Lung (tissue), 12 donors: ENCODE results near the gene TOM1L2. TPM values are rescaled to one million over a fixed set of nuclear protein-coding genes. Genes with fewer than 3 reads are reported as not detected.
A peak's percentile ranks its signal among the peaks of the same experiment; 100 is the strongest.

Experiments
- ATAC-seq: fragments of 200-7000 bp; cut with Tn5 transposase; one replicate; pipeline ENCODE4 v1.9.1; 2020; ENCODE audit warnings: moderate number of reproducible peaks; ENCODE audit not compliant: insufficient read depth, low FRiP score
- DNase-seq, 3 donors: peaks; one replicate each; pipeline ENCODE4 v3.0.0-alpha.2; 2013 to 2017
- H3K27ac ChIP-seq, 2 donors: one replicate each; pipeline ENCODE4 v1.5.1; 2013; ENCODE audit warnings: mild to moderate bottlenecking in 2 of 2, moderate library complexity in 2 of 2, control low read depth in 1 of 2, inconsistent platforms in 1 of 2, low read depth in 1 of 2, low read length in 1 of 2
- H3K27me3 ChIP-seq, 3 donors: one replicate each; pipeline ENCODE4 v1.5.1; 2013; ENCODE audit warnings: low read length in 2 of 3; ENCODE audit not compliant: control insufficient read depth in 3 of 3, insufficient read depth in 3 of 3
- H3K36me3 ChIP-seq, 4 donors: one replicate each; pipeline ENCODE4 v1.5.1; 2013; ENCODE audit warnings: low read length in 4 of 4, mild to moderate bottlenecking in 1 of 4, moderate library complexity in 1 of 4; ENCODE audit not compliant: control insufficient read depth in 4 of 4, insufficient read depth in 4 of 4
- H3K4me1 ChIP-seq, 5 donors: one replicate each; pipeline ENCODE4 v1.5.1; 2013; ENCODE audit warnings: low read length in 5 of 5, mild to moderate bottlenecking in 2 of 5, moderate library complexity in 1 of 5; ENCODE audit not compliant: control insufficient read depth in 5 of 5, insufficient read depth in 5 of 5
- H3K4me3 ChIP-seq: one replicate; pipeline ENCODE4 v1.5.1; 2013; ENCODE audit warnings: mild to moderate bottlenecking, control low read depth, moderate library complexity
- H3K9ac ChIP-seq, 2 donors: one replicate each; pipeline ENCODE4 v1.5.1; 2013; ENCODE audit warnings: low read length in 2 of 2, control low read depth in 1 of 2; ENCODE audit not compliant: insufficient read depth in 1 of 2
- H3K9me3 ChIP-seq, 4 donors: one replicate each; pipeline ENCODE4 v1.5.1; 2013; ENCODE audit warnings: low read length in 3 of 4, mild to moderate bottlenecking in 1 of 4, moderate library complexity in 1 of 4; ENCODE audit not compliant: control insufficient read depth in 4 of 4, insufficient read depth in 3 of 4
- WGBS, 2 donors: extraction: QIAGEN DNeasy Blood & Tissue Kit; methylation state at CpG; one replicate each; pipeline ENCODE4 v1.1.7; 2013; 5-methylcytosine and 5-hydroxymethylcytosine counted together
- polyA plus RNA-seq, 2 donors: library from polyadenylated mRNA; stranded (reverse); fragments of 200-250 nt; gene quantifications; one replicate each; pipeline ENCODE4 v1.2.1, GENCODE V29; 2013
- total RNA-seq, 2 donors: library from RNA; depleted of rRNA in 1 of 2; stranded (reverse); fragments of >200 nt in 1 of 2; gene quantifications; one replicate each; pipeline ENCODE4 v1.2.1, GENCODE V29; 2014 to 2021
- TF ChIP-seq, protein P1 (sequence below): IDR thresholded peaks from 2 replicates; pipeline ENCODE4 v1.5.1; 2012; ENCODE audit warnings: mild to moderate bottlenecking; ENCODE audit errors: control extremely low read depth, extremely low read depth
- donor health status: control.
- donor health status: control.
- donor health status: Bipolar disorder and iron deficiency.
- donor health status: healthy.
- donor health status: DM: yes; HTN: yes; CAD: no.

The TOM1L2 gene
- total and polyA plus RNA-seq, 4 donors, result 21.5 to 56.5 (median 35.8) TPM

- H3K4me3 ChIP-seq, result no peak overlapping the region
- H3K36me3 ChIP-seq, result peaks cover 0 to 8% (median 2%) of the 10 kb centered on the region in 4 donors
- no peaks in the 10 kb centered on the region for H3K27me3 ChIP-seq
- H3K9me3 ChIP-seq, result no peaks in the 10 kb centered on the region
- TF ChIP-seq, protein P1, sequence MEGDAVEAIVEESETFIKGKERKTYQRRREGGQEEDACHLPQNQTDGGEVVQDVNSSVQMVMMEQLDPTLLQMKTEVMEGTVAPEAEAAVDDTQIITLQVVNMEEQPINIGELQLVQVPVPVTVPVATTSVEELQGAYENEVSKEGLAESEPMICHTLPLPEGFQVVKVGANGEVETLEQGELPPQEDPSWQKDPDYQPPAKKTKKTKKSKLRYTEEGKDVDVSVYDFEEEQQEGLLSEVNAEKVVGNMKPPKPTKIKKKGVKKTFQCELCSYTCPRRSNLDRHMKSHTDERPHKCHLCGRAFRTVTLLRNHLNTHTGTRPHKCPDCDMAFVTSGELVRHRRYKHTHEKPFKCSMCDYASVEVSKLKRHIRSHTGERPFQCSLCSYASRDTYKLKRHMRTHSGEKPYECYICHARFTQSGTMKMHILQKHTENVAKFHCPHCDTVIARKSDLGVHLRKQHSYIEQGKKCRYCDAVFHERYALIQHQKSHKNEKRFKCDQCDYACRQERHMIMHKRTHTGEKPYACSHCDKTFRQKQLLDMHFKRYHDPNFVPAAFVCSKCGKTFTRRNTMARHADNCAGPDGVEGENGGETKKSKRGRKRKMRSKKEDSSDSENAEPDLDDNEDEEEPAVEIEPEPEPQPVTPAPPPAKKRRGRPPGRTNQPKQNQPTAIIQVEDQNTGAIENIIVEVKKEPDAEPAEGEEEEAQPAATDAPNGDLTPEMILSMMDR, result no peak
- peaks cover 7 to 40% (median 15%) of the 10 kb centered on the region in 5 donors for H3K4me1 ChIP-seq
- 79 to 83% methylated on average over 4 of the region's 4 CpGs for WGBS, 2 donors
- no peak for ATAC-seq
- no peak for DNase-seq
- no peak overlapping the region for H3K27ac ChIP-seq
- no peak overlapping the region for H3K9ac ChIP-seq
Observed at GRCh38 chr17:17907469-17907868, 64.7 kb downstream of the TOM1L2 start.

DNA sequence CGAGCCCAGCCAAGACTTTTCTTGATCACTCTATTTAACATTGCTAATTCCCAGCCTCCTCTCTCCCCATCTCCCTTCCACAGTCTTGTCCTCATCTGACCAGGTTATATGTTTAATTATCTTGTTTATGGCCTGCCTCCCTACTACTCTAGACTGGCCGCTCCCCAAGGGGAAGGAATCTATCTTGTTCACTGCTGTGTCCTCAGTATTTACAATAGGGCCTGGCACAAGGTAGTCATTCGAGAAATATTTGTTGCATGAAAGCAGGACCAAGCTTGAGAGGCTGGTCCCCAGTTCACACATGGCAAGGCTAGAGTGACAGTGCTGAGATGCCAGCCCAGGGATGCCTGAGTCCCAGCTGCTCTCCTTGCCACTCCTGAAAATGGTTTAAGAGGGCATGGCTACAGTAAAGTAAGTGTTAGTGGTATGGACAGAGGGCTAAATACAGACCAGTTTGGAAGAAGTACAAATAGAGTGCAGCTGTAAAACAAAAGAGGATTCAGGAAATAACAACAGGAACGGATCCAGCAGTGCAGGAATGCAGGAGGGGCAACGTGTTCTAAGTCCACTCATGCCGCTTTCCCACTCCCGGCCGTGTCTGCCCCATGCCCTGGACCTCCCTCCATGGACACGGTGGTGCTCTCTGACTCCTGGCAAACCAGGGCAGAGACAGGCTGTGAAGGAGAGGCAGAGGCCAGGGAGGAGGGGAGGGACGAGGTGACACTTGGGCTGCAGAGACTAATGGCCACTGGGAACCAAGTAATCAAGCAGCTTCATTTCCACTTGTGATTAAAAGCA lies 65.6 kb downstream of the TOM1L2 start:
- ATAC-seq (no peak), DNase-seq (no peak)
- Histone ChIP-seq H3K27ac (peak overlapping the region in 1 of 2 donors; percentile 2), H3K9me3 (no peaks in the 10 kb centered on the region), H3K4me1 (peaks cover 7 to 48% (median 15%) of the 10 kb centered on the region in 5 donors), H3K9ac (peak overlapping the region in 1 of 2 donors; percentile 14), H3K27me3 (no peaks in the 10 kb centered on the region), H3K4me3 (no peak overlapping the region), H3K36me3 (peaks cover 0 to 8% (median 2%) of the 10 kb centered on the region in 4 donors)
- TF ChIP-seq, protein P1, result no peak
- WGBS, 2 donors, result 65 to 67% methylated on average over 10 of the region's 10 CpGs

GRCh38 chr17:17905036-17905320 lies 67.2 kb downstream of the TOM1L2 start:
- ATAC-seq, result no peak
- Histone ChIP-seq H3K9ac (no peak overlapping the region), H3K27me3 (no peaks in the 10 kb centered on the region), H3K36me3 (peaks cover 0 to 8% (median 2%) of the 10 kb centered on the region in 4 donors), H3K9me3 (no peaks in the 10 kb centered on the region), H3K4me1 (peaks cover 12 to 55% (median 27%) of the 10 kb centered on the region in 5 donors), H3K27ac (no peak overlapping the region), H3K4me3 (no peak overlapping the region)
- TF ChIP-seq, protein P1, result no peak
- no peak for DNase-seq
- 90 to 92% methylated on average over 5 of the region's 5 CpGs for WGBS, 2 donors
